ENCODE data around the gene RRP12.
"Not testable (repeated sequence)": the region's sequence is repeated elsewhere in the genome, so short reads cannot be mapped to it uniquely, and the experiment has no call there.

Gene RRP12

GRCh38 chr10:97360705-97361536 is 40.2 kb downstream of the RRP12 start:
- no peak overlapping the region for H3K27ac ChIP-seq (ENCODE audit: low read depth, low read length)
- no peak overlapping the region for H3K9ac ChIP-seq (ENCODE audit: low read length)
- H3K36me3 ChIP-seq (ENCODE audit: control insufficient read depth, insufficient read depth, low read length), result peaks cover 11% of the 10 kb centered on the region

GRCh38 chr10:97358781-97359180 is 42.4 kb downstream of the RRP12 start:
- H3K4me1 ChIP-seq (ENCODE audit: control insufficient read depth, insufficient read depth, low read length), result no peaks in the 10 kb centered on the region
- H3K27ac ChIP-seq (ENCODE audit: low read depth, low read length), result no peak overlapping the region
- H3K27me3 ChIP-seq (ENCODE audit: control insufficient read depth, insufficient read depth, low read length), result no peaks in the 10 kb centered on the region
- no peak overlapping the region for H3K9ac ChIP-seq (ENCODE audit: low read length)
- H3K4me3 ChIP-seq (ENCODE audit: low read length), result no peak overlapping the region
- H3K36me3 ChIP-seq (ENCODE audit: control insufficient read depth, insufficient read depth, low read length), result peaks cover 13% of the 10 kb centered on the region

More at GRCh38 chr10:97360705-97361536, 40.2 kb downstream of the RRP12 start:
- Histone ChIP-seq H3K27me3 (ENCODE audit: control insufficient read depth, insufficient read depth, low read length) (no peaks in the 10 kb centered on the region), H3K4me3 (ENCODE audit: low read length) (no peak overlapping the region), H3K4me1 (ENCODE audit: control insufficient read depth, insufficient read depth, low read length) (no peaks in the 10 kb centered on the region)

DNA sequence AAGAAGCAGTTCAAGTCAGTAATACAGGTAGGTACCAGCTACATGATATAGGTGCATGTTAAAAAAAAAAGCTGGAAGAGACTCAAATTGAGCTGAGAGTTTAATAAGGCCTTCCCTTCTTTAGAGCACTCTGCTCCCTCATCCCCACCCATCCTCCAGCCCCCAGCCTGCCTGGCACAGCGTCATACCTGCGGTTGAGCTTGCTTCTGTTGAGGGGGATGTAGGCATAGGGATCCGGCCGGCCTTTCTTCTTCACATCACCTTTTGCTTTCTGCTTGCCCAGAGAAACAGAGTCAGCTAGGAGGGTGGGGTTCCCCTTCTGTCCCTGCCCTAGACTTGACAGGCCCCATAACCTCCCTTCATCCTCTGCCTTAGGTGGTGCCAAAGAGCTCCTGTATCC is 42.8 kb downstream of the RRP12 start:
- no peaks in the 10 kb centered on the region for H3K27me3 ChIP-seq (ENCODE audit: control insufficient read depth, insufficient read depth, low read length)
- H3K4me3 ChIP-seq (ENCODE audit: low read length), result no peak overlapping the region
- no peak overlapping the region for H3K27ac ChIP-seq (ENCODE audit: low read depth, low read length)
- no peaks in the 10 kb centered on the region for H3K4me1 ChIP-seq (ENCODE audit: control insufficient read depth, insufficient read depth, low read length)
- peaks cover 11% of the 10 kb centered on the region for H3K36me3 ChIP-seq (ENCODE audit: control insufficient read depth, insufficient read depth, low read length)
- no peak overlapping the region for H3K9ac ChIP-seq (ENCODE audit: low read length)

DNA sequence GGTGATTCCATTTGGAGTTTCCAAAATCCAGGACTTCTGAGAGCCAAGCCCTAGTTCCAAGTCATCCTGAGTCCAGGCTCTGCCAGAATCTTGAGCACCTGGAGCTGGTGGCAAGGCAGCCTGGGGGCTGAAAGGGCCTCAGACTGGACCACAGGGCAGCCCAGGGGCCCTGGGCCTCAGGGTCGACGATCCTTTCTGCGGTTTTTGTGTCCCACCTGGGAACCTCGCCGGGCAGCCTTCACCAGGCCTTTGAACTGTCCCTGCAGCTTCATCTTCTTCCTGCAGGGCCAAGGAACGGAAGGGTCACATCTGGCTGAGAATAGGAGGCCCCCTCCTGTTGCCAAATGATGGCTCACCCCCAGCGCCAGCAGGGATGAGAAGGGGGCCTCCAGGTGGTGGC is 44.2 kb downstream of the RRP12 start:
- Histone ChIP-seq H3K36me3 (ENCODE audit: control insufficient read depth, insufficient read depth, low read length) (peaks cover 6% of the 10 kb centered on the region), H3K4me1 (ENCODE audit: control insufficient read depth, insufficient read depth, low read length) (no peaks in the 10 kb centered on the region), H3K27ac (ENCODE audit: low read depth, low read length) (no peak overlapping the region), H3K4me3 (ENCODE audit: low read length) (no peak overlapping the region), H3K9ac (ENCODE audit: low read length) (no peak overlapping the region), H3K27me3 (ENCODE audit: control insufficient read depth, insufficient read depth, low read length) (no peaks in the 10 kb centered on the region)

DNA sequence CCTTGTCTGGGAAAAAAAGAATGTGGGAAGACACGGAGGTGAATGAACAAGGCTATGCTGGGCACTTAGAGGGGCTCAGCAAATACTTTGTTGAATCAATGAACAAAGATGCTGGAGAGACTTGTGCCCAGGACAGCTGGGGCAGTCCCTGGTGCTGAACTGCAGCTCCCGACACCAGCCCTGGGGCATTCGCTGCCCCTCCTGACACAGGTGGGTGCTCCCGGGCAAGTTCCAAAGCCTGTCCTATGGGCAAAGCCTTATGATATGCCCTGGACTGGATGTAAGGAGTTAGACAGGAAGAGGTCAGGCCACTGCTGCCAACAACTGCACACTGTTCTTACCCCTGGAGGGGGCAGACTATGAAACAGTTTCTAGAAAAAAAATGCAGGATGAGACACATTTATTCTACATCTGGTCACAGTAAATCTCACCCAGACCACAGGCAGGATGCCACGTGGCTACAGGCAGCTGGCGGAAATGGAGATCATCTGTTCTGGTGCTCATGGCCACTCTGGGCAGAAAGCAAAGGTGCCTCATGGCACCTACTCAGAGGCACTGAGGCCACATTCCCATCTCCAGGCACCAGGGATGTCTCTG is 44.7 kb downstream of the RRP12 start:
- H3K27ac ChIP-seq (ENCODE audit: low read depth, low read length), result no peak overlapping the region
- H3K9ac ChIP-seq (ENCODE audit: low read length), result no peak overlapping the region
- no peaks in the 10 kb centered on the region for H3K4me1 ChIP-seq (ENCODE audit: control insufficient read depth, insufficient read depth, low read length)
- H3K27me3 ChIP-seq (ENCODE audit: control insufficient read depth, insufficient read depth, low read length), result no peaks in the 10 kb centered on the region
- no peak overlapping the region for H3K4me3 ChIP-seq (ENCODE audit: low read length)
- peaks cover 6% of the 10 kb centered on the region for H3K36me3 ChIP-seq (ENCODE audit: control insufficient read depth, insufficient read depth, low read length)

DNA sequence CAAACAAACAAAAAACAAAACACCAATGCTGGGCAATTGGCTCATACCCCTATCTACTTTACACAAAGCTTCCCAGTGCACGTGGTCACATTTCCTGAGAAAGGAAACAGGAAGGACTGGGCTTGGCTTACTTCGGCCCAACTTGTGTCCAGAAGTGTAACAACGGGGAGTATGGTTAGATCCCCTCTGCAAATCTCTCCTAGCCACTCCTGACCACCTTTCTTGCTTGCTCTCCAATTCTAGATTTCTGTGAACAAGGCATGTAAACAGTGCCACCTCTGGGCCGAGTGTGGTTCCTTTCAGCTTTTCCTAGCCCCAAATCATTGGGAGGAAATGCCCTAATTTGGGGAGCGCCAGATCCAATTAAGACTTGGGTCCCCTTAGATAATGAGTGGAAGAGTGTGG is 45.6 kb downstream of the RRP12 start:
- H3K27me3 ChIP-seq (ENCODE audit: control insufficient read depth, insufficient read depth, low read length), result no peaks in the 10 kb centered on the region
- no peak overlapping the region for H3K9ac ChIP-seq (ENCODE audit: low read length)
- peaks cover 6% of the 10 kb centered on the region for H3K36me3 ChIP-seq (ENCODE audit: control insufficient read depth, insufficient read depth, low read length)
- no peaks in the 10 kb centered on the region for H3K4me1 ChIP-seq (ENCODE audit: control insufficient read depth, insufficient read depth, low read length)
- H3K4me3 ChIP-seq (ENCODE audit: low read length), result no peak overlapping the region
- no peak overlapping the region for H3K27ac ChIP-seq (ENCODE audit: low read depth, low read length)

- H3K9ac ChIP-seq (ENCODE audit: low read length), result no peak overlapping the region
- no peak overlapping the region for H3K27ac ChIP-seq (ENCODE audit: low read depth, low read length)
- H3K4me3 ChIP-seq (ENCODE audit: low read length), result no peak overlapping the region
- H3K27me3 ChIP-seq (ENCODE audit: control insufficient read depth, insufficient read depth, low read length), result no peaks in the 10 kb centered on the region
- peaks cover 6% of the 10 kb centered on the region for H3K36me3 ChIP-seq (ENCODE audit: control insufficient read depth, insufficient read depth, low read length)
- H3K4me1 ChIP-seq (ENCODE audit: control insufficient read depth, insufficient read depth, low read length), result peaks cover 3% of the 10 kb centered on the region
Measured at GRCh38 chr10:97353945-97354344, 47.2 kb downstream of the RRP12 start.

DNA sequence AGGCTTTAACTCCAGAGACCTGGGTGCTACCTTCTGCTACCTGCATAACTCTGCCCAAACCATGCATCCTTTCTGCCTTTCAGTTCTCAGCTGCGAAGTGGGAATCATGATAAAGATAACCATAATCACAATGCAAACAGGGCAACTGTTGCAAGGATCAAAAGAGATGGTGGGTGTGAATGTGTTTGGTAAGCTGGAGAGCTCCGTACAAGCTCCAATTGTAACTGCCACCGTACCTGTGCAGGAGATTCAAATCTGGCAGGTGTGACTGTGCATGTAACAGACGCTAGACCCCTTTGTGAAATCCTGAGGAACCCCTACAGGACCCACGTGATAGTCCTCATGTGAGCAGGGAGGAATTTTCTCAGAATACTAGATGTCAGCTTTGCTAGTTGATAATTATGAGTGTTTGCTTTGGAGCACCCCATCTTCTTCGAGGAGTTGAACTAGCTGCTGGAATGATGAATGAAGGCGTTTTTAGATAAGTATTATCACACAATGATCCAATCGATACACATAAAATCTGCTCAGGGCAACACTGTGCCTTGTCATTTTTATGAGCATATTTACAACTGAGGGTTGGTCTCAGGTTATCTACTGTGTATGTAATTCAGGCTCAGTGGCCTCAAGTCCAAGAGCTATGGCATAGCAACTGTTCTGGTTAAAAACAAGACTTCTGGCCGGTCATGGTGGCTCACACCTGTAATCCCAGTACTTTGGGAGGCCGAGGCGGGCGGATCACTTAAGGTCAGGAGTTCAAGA is 51.2 kb downstream of the RRP12 start:
- Histone ChIP-seq H3K9ac (ENCODE audit: low read length) (no peak overlapping the region), H3K36me3 (ENCODE audit: control insufficient read depth, insufficient read depth, low read length) (no peaks in the 10 kb centered on the region), H3K4me3 (ENCODE audit: low read length) (no peak overlapping the region)

GRCh38 chr10:97347317-97347716 is 53.8 kb downstream of the RRP12 start:
- Histone ChIP-seq H3K4me3 (ENCODE audit: low read length) (no peak overlapping the region), H3K27me3 (ENCODE audit: control insufficient read depth, insufficient read depth, low read length) (no peaks in the 10 kb centered on the region), H3K4me1 (ENCODE audit: control insufficient read depth, insufficient read depth, low read length) (peaks cover 3% of the 10 kb centered on the region), H3K9ac (ENCODE audit: low read length) (no peak overlapping the region), H3K36me3 (ENCODE audit: control insufficient read depth, insufficient read depth, low read length) (no peaks in the 10 kb centered on the region), H3K27ac (ENCODE audit: low read depth, low read length) (no peak overlapping the region)

More for the DNA sequence above, 51.2 kb downstream of the RRP12 start:
- Histone ChIP-seq H3K27me3 (ENCODE audit: control insufficient read depth, insufficient read depth, low read length) (no peaks in the 10 kb centered on the region), H3K27ac (ENCODE audit: low read depth, low read length) (no peak overlapping the region), H3K4me1 (ENCODE audit: control insufficient read depth, insufficient read depth, low read length) (peaks cover 3% of the 10 kb centered on the region)

DNA sequence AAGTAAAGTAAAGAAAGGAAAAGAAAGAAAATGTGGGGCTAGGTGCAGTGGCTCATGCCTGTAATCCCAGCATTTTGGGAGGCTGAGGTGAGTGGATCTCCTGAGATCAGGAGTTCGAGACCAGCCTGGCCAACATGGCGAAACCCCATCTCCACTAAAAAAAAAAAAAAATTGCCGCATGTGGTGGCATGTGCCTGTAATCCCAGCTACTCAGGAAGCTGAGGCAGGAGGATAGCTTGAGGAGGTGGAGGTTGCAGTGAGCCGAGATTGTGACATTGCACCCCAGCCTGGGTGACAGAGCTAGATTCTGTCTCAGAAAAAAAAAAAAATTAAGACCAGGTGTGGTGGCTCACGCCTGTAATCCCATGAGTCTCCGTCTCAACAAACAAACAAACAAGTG is 57.5 kb downstream of the RRP12 start:
- not testable (repeated sequence) for H3K27me3 ChIP-seq (ENCODE audit: control insufficient read depth, insufficient read depth, low read length); H3K4me1 ChIP-seq (ENCODE audit: control insufficient read depth, insufficient read depth, low read length); H3K9ac ChIP-seq (ENCODE audit: low read length); H3K36me3 ChIP-seq (ENCODE audit: control insufficient read depth, insufficient read depth, low read length); H3K27ac ChIP-seq (ENCODE audit: low read depth, low read length); H3K4me3 ChIP-seq (ENCODE audit: low read length)

- H3K27me3 ChIP-seq (ENCODE audit: control insufficient read depth, insufficient read depth, low read length), result no peaks in the 10 kb centered on the region
- H3K36me3 ChIP-seq (ENCODE audit: control insufficient read depth, insufficient read depth, low read length), result no peaks in the 10 kb centered on the region
- no peak overlapping the region for H3K4me3 ChIP-seq (ENCODE audit: low read length)
- H3K27ac ChIP-seq (ENCODE audit: low read depth, low read length), result no peak overlapping the region
- H3K4me1 ChIP-seq (ENCODE audit: control insufficient read depth, insufficient read depth, low read length), result no peaks in the 10 kb centered on the region
- no peak overlapping the region for H3K9ac ChIP-seq (ENCODE audit: low read length)
Measured at GRCh38 chr10:97341416-97341815, 59.7 kb downstream of the RRP12 start.

- Histone ChIP-seq H3K4me3 (ENCODE audit: low read length) (no peak overlapping the region), H3K9ac (ENCODE audit: low read length) (no peak overlapping the region), H3K36me3 (ENCODE audit: control insufficient read depth, insufficient read depth, low read length) (no peaks in the 10 kb centered on the region), H3K27me3 (ENCODE audit: control insufficient read depth, insufficient read depth, low read length) (no peaks in the 10 kb centered on the region), H3K4me1 (ENCODE audit: control insufficient read depth, insufficient read depth, low read length) (no peaks in the 10 kb centered on the region), H3K27ac (ENCODE audit: low read depth, low read length) (no peak overlapping the region)
Measured at GRCh38 chr10:97338041-97338440, 63.1 kb downstream of the RRP12 start.

Measured in rectal smooth muscle tissue (tissue), 1 donor.